ENCODE data around the gene ARHGAP22. TPM values are rescaled to one million over a fixed set of nuclear protein-coding genes. Genes with fewer than 3 reads are reported as not detected.
A peak's percentile ranks its signal among the peaks of the same experiment; 100 is the strongest.

ARHGAP22 gene
- total RNA-seq, 1 donor from 2014 or later, result 1.6 TPM

- no peak for ATAC-seq
These were observed 27.3 kb upstream of the ARHGAP22 start for GRCh38 chr10:48632166-48632565.

DNA sequence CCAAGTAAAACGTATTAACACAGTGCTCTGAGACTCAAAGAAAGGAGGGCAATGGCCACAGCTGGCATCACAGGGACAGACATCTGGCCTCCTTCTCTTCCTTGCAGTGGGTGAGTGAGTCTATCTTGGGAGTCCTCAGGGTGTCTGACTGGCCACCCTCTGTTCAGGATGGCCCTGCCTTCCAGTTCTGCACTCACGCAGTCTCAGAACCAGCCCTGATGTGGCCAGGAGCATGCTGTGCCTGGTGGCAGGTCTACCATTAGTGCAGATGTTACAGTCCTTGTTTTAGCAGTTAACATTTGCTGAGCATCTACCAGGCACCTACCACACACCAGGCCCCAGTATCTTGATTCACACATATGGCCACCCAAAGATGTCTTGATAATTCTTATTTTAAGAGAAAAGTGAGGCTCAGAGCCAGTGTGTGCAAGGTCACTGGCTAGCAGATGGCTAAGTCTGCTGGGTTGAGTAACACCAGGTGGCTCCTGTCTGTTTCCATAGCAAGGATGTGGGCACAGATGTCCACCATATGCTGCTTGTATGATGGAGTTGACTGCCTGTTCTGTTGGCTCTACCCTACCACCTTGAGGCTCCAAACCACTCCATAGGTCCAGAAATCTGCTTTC is 23.2 kb upstream of the ARHGAP22 start:
- ATAC-seq, result no peak

- no peak for ATAC-seq
These were observed 22.3 kb upstream of the ARHGAP22 start for GRCh38 chr10:48626986-48627731.

- no peak for ATAC-seq
These were observed 21.6 kb upstream of the ARHGAP22 start for GRCh38 chr10:48626447-48626846.

DNA sequence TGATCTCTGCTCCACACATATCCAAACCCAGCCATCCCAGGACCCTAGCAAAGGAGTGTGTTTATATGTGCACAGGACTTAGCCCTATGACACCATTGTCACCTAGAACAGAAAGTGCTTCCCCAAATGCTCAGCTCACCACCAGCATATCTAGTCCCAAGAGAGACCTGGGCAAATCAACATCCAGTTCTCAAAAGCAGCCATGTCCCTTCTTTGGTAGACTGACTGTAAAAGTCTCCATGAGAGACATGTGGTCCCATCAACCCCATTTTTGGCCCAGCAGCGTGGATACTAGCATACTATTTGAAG is 20.9 kb upstream of the ARHGAP22 start:
- ATAC-seq, result peak; percentile 29

DNA sequence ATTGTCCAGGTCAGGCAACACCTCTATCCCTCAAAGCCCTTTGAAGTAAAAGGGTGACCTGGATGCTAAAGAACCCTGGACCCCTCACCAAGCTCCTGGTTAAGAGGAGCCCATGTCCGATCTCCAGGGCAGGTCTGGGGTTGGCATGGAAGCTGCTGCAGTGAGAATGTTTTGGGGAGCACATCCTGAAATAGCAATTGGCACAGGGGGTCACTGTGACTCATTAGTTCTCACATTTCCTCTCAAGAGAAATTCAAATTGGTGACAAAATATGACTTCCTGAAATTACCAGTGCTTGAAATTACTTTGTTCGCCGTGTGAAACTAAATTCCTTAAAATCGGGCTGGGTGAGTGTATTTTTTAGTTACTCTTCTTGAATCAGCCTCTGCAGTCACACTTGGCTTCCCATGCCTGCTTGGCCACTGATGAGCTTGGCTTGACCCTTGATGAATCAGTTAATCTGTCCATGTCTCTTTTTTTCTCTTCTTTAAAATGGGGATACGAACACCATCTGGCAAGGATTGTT is 18.8 kb upstream of the ARHGAP22 start:
- ATAC-seq, result no peak

GRCh38 chr10:48623009-48623408 is 18.1 kb upstream of the ARHGAP22 start:
- no peak for ATAC-seq

DNA sequence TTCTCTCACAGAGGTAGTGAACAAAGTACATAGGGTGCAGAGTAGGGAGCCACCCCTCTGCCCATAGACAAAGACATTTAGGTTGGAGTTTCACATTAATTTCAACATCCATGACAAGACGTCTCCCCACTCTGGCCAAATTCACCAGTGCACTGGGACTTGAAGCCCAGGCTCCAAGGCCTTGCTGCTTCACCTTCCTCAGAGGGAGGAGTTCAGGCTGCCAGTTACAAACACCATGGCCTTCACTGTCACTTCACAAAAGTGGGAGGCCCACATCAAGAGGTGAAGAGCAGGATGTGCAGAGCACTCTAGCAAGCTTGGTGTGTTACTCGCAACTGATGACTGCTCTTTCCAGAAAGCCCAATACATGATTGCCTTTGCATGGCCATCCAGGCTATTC is 15.8 kb upstream of the ARHGAP22 start:
- ATAC-seq, result no peak

- ATAC-seq, result no peak
These were observed 11.6 kb upstream of the ARHGAP22 start for GRCh38 chr10:48616436-48616835.

DNA sequence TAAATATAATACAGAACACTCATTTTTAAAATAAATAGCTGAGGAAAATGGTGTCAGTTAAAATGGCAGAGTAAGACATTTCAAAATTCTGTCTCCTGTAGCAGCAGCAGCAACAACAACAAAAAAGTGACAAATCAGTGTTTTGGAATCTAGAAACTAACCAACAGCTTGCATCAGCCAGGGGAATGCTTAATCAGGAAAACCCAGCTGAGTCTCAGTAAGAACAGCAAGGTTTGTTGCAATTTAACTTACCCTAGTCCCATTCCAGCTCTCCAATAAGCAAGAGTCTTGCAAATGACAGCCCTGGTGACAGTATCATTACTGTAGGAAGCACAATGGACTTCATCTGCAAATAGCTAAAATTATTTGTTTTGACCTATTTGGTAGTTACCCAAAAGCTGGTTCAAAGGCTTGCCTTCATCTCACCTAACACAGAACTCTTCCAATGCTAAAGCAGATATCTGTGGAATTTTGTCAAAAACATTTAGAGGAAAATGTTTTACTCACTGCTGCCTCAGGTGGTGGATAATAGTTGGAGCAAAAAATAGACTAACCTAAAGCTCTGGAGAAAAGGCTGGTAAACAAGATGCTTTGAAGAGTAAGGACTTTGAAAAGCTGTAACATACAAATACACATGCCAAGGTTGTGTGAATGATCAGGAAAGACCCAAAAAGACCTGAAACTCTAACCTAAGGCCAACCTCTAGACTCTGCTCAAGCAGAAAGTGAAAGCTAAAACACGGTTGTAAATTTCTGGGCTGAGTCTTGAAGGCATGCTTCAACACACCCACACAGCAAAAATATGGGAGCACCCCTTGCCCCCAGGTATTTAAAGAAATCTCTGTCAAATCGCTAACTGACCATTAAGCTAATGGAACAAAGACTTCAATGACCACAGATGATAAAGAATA is 9.9 kb upstream of the ARHGAP22 start:
- ATAC-seq, result no peak

GRCh38 chr10:48613016-48613415 is 8.1 kb upstream of the ARHGAP22 start:
- no peak for ATAC-seq

DNA sequence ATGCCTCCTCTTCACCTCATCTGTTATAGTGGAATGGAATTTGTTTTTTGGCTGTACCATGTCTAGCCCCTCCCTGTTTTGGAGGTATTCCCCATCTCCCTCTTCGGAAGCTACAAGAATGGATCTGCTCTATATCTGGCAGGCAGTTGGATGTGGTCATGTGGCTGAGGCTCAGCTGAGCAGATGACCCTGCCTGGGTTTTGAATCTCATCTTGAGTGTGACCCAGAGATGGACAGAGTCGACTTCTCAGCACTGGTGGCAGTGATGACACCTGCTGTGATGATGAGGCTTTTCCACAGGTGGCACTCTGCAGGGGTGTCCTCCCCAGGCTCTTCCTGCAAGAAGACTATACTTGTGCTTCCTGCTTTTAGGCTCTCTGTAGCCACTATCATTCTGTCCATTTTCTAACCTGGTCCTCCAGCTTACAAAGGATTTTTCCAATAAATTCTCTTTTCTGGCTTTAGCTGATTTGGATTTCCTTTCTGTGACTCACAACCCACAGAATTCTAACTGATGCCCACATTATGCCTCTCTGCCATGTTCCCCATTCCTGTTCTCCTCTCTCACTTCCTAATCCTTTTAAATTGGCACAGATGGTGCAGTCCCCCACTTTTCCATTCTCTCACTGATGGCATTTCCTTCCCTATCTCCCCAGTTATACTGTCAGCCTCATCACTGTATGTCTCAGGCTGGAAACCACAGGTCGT is 7.5 kb upstream of the ARHGAP22 start:
- no peak for ATAC-seq

DNA sequence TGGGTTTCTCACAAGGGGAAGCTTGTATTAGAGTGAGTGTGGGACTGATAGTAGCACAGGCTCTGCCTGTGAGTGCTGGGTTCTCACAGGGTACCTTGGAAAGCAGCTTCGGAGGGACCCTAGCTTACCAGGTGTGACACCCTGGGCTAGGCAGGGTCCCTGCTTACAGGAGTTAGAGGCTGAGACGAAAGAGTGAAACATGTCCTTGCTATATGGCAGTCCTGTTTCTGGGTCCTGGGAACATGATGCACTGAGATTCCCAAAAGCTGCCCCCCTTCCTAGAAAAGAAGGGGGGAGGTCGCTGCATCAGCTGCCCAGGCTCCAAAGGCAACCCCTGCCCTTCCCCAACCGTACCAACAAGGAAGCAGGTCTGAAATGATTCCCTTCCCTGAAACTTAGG is 6.3 kb upstream of the ARHGAP22 start:
- no peak for ATAC-seq

DNA sequence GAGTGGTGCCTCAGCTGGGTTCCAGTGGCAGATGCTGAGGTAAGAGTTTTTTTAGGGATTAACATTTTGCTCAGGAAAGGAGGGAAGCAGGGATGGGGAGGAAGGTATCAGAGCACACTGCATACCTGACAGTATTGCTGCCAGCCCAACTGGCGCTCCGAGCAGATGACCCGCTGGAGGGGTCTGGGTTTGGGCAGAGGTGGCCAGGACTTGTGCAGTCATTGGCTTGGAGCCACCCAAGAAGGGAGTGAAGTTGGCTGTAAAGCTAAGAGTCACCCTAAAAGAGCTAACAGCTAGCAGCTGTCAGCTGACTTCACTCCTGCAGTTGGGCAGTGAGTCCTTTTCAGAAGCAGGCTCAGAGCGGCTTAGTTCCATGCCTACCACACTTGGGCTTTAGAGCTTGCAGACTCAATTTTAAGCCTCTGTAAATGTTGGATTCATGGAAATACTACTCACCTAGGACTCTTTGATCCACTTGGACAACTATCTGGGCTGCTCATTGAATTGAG is 5.8 kb upstream of the ARHGAP22 start:
- ATAC-seq, result no peak

- ATAC-seq, result no peak
These were observed 5.2 kb upstream of the ARHGAP22 start for GRCh38 chr10:48609899-48610584.

DNA sequence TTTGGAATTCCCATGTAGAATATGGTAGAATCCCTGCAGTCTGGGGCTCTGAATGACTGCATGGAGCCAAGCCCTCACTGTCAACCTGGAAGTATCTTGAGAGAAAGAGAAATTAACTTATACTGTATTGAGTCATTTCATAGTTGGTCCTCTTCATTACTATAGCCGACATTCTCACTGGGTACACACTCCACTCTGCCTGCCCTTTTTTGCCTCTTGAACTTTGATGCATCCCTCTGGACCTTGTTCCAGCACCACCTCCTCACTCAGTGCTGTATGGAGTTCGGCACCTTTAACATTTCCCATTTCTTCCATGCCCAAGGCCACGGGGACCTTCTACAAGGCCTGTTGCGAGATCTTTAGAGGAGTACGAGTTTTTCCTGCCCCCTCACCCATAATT is 4.6 kb upstream of the ARHGAP22 start:
- no peak for ATAC-seq

DNA sequence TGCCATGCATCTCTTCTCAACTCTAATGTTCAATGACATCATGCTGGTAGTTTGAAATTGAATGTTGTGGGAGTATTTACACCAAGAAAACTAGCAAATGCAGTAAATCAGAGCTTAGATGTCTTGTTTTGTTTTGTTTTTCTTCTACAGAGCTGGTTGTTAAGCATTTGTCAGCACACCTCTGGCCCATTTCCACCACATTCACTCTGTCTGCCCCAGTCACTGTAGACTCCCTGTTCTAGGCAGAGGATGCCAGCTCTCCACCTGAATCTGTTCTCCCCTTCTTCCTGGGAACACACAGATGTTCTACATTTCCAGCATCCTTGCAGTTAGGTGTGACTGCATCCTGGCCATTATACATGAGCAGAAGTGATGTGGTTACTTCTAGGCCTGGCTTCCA is 4.1 kb upstream of the ARHGAP22 start:
- ATAC-seq, result no peak

- ATAC-seq, result peak; percentile 76
These were observed 3.4 kb upstream of the ARHGAP22 start for GRCh38 chr10:48608279-48608681.

- ATAC-seq, result no peak
These were observed 2.7 kb upstream of the ARHGAP22 start for GRCh38 chr10:48607356-48608278.

- ATAC-seq, result no peak
These were observed 1.9 kb upstream of the ARHGAP22 start for GRCh38 chr10:48606530-48607355.

All from esophagus mucosa (tissue), 1 donor.